Measurements from ENCODE around the gene TRAF2.

The TRAF2 gene

DNA sequence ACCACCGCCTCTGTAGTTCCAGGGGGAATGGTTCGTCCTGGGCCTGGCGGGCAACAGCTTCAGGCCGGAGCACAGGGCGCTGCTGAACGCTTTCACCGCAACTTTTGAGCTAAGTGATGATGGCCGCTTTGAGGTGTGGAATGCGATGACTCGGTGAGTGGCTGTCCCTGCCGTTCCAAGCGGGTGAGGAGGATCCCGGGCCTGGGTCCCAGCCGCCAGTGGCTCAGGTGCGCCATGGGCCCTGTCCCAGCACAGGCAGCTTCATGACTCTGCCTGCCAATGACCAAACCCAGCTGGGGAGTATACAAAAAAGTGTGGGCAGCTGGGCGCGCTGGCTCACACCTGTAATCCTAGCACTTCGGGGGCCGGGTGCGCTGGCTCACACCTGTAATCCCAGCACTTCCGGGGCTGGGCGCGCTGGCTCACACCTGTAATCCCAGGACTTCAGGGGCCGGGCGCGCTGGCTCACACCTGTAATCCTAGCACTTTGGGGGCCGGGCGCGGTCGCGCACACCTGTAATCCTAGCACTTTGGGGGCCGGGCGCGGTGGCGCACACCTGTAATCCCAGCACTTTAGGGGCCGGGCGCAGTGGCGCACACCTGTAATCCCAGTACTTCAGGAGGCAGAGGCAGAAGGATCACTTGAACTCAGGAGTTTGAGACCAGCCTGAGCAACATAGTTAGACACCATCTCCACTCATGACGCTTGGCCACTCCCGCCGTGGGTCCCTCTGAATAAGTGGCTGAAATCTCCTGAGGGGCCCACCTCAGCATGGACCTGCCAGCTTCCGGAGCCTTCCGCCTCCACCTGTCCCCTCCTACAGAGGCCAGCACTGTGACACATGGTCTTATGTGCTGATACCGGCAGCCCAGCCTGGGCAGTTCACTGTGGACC lies 66.8 kb downstream of the TRAF2 start:
- DNase-seq = no peak

DNA sequence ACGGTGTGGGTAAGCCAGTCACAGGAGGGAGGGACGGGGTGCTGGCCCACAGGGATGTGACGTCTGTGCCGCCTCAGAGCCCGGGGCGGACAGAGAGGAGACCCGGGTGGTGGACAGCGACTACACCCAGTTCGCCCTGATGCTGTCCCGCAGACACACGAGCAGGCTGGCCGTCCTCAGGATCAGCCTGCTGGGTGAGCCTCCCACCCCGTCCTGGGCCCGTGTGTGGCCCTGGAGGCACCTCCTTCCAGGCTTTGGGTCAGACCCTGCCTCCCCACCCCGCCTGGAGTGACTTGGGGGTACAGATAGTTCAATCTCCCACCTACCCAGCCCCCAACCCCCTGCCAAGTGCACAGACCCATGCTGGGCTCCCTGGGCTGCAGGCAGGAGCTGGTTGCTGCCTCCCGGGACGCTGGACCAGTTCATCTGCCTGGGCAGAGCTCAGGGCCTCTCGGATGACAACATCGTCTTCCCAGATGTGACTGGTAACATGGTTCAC lies 67.5 kb downstream of the TRAF2 start:
- no peak for DNase-seq

DNA sequence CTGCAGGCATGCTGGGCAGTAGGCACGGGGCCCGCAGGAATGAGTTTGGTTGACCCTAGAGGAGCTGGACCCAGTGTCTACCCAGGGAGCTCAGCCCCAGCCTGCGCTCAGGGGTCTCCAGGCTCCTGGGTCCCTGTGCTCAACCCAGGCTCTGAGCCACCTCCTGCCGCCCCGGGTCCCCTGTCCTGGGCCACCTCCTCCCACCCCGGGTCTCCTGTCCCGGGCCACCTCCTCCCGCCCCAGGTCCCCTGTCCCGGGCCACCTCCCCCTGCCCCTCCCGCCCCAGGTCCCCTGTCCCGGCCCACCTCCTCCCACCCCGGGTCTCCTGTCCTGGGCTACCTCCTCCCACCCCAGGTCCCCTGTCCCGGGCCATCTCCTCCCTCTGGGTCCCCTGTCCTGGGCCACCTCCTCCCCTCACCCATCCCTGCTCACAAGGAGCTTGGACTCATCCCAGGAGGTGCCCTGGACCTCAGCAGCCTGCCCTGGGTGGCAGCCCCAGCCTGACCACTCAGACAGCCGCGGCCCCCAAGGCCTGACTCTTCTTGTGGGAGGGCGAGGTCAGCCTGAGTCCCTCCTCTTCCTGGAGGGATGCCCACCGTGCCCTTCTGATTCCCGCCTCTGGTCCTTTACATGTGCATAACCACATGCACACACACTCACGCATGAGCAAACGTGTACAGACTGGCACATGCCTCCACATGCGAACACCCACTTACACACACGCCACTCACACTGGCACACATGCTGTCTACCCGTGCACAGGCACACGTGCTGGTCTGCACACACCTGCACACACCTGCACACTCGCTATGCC lies 68.2 kb downstream of the TRAF2 start:
- no peak for DNase-seq

DNA sequence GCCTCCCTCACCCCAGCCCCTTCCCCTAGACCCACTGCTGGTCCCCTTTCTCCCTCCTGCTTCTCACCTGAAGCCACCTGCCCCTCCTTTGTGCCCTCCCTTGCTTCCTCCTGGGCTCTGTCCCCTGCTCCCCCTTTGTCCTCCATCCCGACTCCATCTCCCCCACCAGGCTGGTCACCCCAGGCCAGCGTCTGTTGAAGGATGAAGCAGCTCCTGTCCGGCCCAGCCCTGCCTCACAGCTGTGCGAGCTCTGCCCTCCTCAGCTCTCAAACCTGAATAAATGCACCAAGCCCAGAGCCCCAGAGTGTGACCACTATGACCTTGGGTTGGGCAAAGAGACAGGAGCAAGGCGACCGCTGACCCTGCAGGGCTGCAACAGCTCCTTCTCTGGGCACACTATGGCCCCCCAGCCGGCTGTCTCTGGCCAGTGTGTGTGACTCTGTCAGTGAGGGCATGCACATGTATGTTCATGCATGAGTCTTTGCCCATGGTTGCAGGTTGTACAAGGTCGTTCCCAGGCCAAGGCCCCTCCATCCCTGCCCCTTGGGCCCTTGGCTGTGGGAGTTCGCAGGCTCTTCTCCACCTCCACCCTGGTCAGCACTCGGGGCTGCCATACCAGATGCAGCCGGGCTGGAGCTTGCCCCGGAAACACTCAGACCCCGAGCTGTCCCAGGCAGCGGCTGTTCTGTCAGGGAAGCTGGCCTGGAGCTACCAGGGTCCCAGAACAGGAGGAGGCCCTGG lies 69.1 kb downstream of the TRAF2 start:
- DNase-seq = no peak

DNA sequence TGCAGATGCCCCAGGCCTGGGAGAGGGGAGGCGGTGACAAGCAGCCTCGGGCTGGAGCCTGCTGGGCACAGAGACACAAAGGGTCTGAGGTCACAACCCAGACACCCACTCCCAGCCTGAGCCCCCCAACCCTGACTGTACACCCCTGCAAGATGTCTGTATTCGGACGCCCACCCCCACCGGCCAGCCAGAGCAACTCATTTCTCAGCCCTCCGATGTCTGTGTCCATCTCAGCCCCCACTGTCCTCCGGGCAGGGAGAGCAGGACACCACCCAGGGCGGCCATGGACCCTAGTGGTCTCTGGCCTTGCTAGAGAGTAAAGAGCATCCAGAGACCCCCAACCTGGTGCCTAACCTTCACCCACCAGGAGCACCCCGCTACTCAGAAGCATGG lies 69.6 kb downstream of the TRAF2 start:
- no peak for DNase-seq

DNA sequence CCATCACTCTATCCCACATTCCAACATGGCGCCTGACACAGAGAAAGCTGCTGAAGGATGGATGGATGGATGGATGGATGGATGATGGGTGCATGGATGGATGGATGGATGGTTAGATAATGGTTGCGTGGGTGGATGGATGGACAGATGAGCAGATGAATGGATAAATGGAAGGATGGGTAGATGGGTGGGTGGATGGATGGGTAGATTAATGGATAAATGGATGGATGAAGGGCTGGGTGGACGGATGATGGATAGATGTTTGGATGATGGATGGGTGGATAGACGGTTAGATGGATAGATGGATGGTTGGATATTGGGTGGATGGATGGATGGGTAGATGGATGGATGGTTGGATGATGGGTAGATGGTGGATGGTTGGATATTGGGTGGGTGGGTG lies 70.3 kb downstream of the TRAF2 start:
- no peak for DNase-seq

DNA sequence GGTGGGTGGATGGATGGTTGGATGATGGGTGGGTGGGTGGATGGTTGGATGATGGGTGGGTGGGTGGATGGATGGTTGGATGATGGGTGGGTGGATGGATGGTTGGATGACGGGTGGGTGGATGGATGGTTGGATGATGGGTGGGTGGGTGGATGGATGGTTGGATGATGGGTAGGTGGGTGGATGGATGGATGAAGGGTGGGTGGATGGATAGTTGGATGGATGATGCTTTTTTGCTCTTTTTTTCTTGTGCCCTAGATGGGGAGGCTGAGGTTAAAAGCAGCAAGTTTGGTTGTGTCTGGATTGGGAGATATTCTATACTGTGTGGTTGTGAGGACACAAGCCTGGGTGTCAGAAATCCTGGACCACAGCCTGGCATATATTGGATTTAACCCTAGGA lies 71.1 kb downstream of the TRAF2 start:
- DNase-seq = no peak

DNA sequence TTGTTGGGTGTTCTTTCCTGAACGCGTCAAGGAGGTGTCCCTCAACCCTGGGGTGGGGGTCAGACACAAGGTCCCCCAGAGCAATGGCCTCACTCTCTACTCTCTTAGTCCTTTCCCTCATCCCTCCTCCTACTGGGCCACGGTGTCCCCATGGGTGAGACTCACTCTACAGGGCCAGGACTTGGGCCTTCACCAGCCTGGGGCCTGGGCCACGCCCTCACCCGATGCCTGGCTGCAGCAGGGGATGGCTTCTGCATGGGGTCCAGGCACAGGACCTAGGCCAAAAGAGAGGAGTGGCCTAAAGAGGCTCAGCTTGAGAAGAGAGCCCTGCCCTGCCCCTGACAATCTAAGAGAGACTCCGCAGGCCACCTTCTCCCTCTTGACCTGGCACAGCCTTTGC lies 71.6 kb downstream of the TRAF2 start:
- no peak for DNase-seq

DNA sequence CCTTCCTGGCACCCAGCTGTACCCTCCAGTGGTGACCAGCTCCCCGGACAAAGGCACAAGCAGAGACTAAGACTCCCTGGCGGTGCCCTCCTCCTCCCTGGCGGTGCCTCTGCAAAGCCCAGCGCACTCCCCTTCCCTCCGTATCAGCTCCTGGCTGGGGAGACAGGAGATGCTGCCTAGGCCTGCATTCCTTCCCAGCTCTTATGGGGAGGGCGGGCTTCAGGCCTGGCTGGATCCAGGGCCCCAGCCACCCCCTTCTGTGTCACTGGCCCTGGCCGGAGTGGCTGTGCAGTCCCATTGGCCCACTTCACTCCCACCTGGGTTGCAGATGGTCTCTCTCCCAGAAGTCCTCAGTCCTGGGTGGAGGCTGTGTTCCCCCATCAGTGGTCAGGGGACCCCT lies 72.2 kb downstream of the TRAF2 start:
- DNase-seq = no peak

DNA sequence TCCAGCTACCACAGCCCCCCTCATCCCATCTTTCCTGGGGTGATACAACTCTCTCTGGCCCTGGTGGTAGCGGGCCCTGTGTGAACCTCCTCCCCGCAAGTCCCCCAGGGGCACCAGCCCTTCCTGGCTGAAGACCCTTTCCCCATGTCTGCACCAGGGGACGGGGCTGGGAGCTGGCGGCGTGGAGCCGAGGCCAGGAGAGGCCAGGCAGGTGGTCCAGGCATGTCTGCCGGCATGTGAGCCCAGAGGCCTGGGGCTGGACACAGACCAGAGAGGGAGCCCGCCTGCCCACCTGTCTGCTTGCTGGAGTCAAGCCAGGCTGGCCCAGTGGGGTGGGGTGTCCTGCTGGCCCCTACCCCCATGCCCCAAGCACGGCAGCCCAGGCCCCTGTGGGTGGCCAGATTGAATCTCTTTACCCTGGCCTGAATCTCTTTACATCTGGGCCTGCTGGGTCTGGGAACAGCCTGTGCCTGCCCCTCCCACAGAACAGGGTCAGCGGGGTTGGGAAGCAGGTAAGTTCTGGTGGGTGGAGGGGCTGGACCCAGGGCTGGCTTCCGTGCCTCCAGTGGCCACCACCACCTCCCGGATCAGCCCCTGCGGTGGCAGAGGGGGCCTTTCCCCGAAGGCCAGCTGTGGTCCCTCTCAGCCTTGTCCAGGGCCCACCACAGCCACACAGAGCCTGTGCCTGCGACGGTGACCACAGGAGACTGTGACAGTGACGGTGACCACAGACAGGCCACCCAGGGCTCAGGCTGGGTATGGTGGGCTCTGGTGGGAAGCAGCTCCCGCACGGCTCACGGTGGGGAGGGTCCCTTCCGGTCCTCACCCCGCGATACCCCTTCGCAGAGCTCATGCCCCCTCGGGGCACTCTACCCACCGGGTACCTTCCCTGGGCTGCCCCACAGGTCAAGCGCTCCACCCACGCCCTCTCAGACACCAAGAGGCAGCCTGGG lies 72.9 kb downstream of the TRAF2 start:
- no peak for DNase-seq

DNA sequence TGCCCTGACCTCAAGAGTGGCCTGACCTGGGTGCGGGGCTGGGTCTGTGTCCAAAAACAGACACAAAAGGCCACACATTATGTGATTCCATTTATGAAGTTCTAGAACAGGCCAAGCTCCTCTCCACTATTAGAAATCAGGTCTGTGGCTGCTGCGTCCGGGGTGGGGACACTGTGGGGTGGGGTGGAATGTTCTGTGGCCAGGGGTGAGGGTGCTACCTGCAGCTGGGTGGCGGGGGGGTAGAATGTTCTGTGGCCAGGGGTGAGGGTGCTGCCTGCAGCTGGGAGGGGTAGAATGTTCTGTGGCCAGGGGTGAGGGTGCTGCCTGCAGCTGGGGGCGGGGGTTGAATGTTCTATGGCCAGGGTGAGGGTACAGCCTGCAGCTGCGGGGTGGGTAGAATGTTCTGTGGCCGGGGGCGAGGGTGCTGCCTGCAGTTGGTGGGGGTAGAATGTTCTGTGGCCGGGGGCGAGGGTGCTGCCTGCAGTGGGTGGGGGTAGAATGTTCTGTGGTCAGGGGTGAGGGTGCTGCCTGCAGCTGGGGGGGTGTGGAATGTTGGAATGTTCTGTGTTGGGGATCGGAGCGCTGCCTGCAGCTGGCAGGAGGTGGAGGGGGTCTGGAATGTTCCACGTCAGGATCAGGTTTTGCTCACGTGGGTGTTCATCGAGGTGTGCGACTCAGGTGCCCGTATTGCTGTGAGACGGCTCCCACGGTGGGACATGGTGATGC lies 74.1 kb downstream of the TRAF2 start:
- no peak for DNase-seq

DNA sequence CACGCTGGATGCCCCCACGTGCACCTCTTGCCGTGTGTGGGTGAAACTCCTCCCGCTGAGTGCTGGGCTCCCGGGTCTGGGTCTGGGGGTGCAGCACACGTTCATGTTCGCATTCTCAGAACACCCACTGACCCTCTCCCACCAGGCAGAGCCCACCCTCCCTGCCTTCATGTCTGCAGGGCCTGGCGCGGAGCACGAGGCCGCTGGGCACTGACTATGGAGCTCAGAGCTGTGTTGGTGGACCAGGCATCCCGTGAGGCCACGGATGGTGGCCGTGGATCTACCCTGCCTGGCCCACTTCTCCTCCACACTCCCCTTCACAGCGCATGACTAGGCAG lies 74.6 kb downstream of the TRAF2 start:
- no peak for DNase-seq

DNA sequence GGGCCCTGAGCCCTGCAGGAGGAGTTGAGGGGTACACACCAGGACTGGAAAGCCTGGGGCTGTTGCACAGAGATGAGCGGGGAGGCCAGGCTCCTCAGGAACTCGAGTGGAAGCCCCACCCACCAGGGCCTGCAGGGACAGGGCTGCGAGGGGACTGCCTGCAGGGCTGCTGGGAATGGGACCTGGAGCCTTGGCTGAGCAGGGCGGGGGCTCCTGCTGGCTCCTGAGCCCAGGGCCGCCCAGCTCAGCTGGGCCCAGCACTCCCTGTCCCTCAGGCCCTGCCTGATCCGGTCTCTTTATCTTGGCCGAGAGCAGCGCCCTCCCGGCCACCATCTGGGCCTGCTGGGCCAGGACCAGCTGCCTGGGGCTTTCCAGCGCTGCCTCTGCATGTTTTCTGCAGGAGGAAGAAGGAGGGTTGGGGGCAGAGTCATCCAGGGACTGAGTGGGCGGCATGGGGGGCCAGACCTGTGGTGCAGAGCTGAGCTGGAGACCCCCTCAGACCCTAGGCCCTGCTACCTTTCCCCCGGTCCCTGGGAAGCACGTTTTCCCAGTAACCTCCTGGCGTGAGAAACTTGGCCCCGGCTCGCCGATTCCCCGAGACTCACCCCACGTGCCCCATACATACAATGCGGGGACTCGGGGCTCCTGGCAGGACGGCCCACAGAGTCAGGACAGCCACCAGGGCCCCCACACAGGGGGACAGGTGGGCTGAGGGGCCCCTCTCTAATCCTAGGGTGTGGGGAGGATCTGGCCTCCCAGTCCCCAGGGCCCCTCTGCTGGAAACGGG lies 75.2 kb downstream of the TRAF2 start:
- DNase-seq = no peak

DNA sequence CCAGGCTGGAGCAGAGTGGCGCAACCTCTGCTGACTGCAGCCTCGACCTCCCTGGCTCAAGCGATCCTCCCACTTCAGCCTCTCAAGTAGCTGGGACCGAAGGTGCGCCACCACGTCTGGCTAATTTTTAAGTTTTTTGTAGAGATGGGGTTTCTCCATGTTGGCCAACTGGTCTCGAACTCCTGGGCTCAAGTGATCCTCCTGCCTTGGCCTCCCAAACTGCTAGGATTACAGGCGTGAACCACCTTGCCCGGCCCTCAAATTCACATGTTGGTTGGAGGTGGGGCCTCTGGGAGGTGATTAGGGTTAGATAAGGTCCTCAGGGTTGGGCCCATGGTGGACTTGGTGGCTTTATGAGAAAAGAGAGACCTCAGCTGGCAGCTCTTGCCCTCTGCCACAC lies 75.8 kb downstream of the TRAF2 start:
- no peak for DNase-seq

DNA sequence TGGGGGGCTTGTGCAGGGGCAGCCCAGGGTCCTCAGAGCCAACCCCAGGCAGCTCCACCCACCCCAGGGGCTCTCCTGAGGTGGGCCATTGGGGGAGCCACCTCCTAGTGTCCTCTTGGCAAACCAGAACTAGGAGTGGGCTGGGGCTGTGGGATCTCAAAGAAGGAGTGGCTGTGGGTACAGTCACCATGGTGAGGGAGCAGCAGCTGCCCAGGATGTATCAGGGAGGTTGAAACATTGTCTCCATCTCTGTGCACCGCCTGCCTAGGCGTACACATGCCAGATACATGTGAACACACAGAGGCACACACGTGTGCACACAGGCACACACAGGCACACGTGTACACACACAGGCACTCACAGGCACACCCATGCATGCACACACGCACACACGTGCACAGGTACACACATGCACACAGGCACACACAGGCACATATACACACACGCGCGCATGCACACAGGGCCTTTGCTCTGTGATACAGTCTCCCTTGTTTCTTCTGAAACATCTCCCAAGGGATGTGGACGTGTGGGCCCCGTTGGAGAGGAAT lies 76.5 kb downstream of the TRAF2 start:
- no peak for DNase-seq

DNA sequence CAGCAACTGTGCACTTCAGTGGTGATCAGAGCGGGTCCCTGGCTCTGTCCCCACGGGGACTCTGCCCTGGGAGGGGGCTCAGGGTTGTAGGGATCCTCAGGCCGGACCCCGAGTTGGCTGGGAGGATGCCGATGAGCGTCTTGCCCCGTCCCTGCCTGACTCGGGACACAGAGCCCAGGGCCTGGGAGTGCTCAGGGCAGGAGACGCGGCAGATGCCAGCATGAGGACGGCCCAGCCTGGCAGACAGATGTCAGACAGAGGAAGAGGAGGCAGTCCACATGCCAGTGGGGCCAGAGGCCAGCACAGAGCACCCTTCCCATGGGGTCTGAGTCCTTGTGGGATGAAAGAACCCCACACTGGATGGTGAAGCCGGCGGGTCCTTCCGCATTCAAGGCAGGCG lies 77.0 kb downstream of the TRAF2 start:
- DNase-seq = no peak

DNA sequence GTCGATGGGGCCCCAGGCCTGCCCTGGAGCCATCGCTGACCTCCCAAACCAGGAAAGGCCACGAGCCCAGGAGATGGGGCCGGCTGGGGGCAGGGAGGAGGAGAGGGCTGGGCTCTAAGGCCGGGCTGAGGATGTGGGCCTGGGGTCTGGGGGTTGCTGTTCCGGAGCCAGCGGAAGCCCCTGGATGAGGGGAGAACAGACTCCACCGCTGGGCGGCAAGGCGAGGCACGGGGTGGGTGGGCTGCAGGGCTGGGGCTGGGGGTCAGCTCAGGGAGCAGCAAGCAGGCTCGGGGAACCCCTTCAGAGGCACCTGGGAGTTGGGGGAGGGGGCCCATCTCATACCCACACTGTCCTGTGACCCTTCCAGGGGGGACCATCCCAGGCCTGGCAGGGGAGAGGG lies 77.4 kb downstream of the TRAF2 start:
- no peak for DNase-seq

DNA sequence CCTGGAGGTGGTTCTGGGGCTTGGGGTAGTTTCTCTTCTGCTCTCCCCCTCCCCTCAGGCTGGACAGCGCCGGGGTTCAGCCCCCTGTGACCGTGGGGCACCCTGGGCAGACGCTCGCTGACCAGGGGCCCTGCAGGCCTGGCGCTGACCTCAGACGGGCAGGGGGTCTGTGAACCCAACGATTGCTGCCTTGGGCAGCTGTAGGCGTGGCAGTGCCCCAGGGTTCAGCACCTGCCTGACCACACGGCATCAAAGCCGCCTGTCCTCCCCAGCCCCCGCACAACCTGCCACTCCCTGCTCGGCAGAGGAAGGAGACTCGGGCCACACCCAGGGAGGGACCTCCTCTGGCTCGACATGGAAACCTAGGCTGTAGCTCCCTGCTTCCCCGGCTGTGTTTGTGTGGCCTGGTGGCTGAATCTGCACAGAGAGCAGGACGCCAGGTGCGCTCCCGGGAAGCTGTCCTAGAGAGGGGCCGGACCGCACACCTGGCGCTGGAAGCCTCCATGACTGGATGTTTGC lies 77.9 kb downstream of the TRAF2 start:
- DNase-seq = no peak

DNA sequence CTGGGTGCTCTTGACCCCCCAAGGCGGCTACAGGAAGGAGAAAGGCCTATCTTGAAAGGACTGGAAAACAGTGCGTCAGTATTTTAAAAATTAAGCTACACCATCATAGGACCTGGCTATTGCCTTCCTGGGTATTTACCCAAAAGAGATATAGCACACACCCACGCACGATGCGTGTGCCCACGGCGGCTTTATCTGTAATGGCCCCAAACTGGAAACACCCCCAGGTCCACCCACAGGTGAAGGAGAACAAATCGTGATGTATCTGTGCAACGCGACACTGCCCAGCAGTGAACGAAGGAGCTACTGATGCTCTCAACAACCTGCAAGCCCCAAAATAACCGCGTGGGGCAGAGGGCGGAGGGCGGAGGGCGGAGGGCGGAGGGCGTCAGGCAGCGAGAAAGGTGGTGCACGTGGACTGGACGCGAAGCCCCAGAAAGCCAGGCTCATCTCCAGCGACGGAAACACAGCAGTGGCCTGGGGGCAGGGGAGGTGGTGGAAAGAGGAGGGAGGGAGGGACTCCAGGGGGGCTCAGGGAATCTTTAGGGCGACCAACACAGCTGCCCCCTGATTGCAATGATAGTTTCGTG lies 78.6 kb downstream of the TRAF2 start:
- no peak for DNase-seq

Measured in activated CD4-positive, alpha-beta T cell treated with anti-CD3 and anti-CD28 coated beads, Interleukin-2, amount 50 U/mL, for 1 hour (primary cell).